B cell (primary cell): Measurements from ENCODE around the gene F8. TPM values are rescaled to one million over a fixed set of nuclear protein-coding genes. Genes with fewer than 3 reads are reported as not detected.

ENCODE experiments used
- ATAC-seq: fragments of 200-7000 bp; cut with Tn5 transposase; one replicate; pipeline ENCODE4 v1.10.0; 2021; ENCODE audit warnings: low read depth, mild to moderate bottlenecking, moderate number of reproducible peaks, moderate library complexity
- CTCF ChIA-PET: fragments of 350-600 bp; sonication (Branson Sonifier 250); formaldehyde crosslinking; loops from one replicate; lab custom pipeline; 2021; ENCODE audit warnings: antibody characterized with exemption, inconsistent platforms; lab: Charles Lee
- POLR2A ChIA-PET: fragments of 350-600 bp; sonication (Branson Sonifier 250); formaldehyde crosslinking; loops from one replicate; lab custom pipeline; 2021; ENCODE audit warnings: antibody characterized with exemption; lab: Charles Lee
- DNase-seq: peaks from one replicate; pipeline ENCODE4 v3.0.0; 2013
- H2AFZ ChIP-seq: 2 replicates; pipeline ENCODE4 v1.6.1; 2012; ENCODE audit warnings: mild to moderate bottlenecking, low read depth, low read length; ENCODE audit not compliant: insufficient read depth, poor library complexity, severe bottlenecking
- H3K27ac ChIP-seq, 2 donors: 1 replicate in 1 of 2; 2 replicates in 1 of 2; pipeline ENCODE4 v1.5.1; 2012 to 2013; ENCODE audit warnings: low read length in 2 of 2, mild to moderate bottlenecking in 2 of 2, moderate library complexity in 1 of 2
- H3K27me3 ChIP-seq, 4 experiments: fragments of 200-600 bp in 1 of 4; sonication (generic) in 1 of 4; replicated peaks in 1 of 4; 1 replicate in 2 of 4; 2 replicates in 2 of 4; pipeline versions ENCODE4 v1.6.1 to v1.7.0; 2013 to 2016; ENCODE audit warnings: low read length in 3 of 4, mild to moderate bottlenecking in 2 of 4, mixed read lengths in 1 of 4, moderate library complexity in 1 of 4; ENCODE audit not compliant: insufficient read depth in 4 of 4, control insufficient read depth in 3 of 4; ENCODE audit errors: control extremely low read depth in 1 of 4
- H3K36me3 ChIP-seq, 2 experiments: replicated peaks in 1 of 2; 1 replicate in 1 of 2; 2 replicates in 1 of 2; pipeline versions ENCODE4 v1.6.1 to v1.7.1; 2013; ENCODE audit warnings: low read length in 1 of 2; ENCODE audit not compliant: insufficient read depth in 2 of 2, control insufficient read depth in 1 of 2; ENCODE audit errors: control extremely low read depth in 1 of 2, extremely low read depth in 1 of 2
- H3K4me1 ChIP-seq, 2 donors: fragments of 200-600 bp in 1 of 2; sonication (generic) in 1 of 2; 1 replicate in 1 of 2; 2 replicates in 1 of 2; pipeline versions ENCODE4 v1.5.1 to v1.6.1; 2013 to 2017; ENCODE audit warnings: low read length in 2 of 2; ENCODE audit not compliant: control insufficient read depth in 2 of 2, insufficient read depth in 2 of 2
- H3K4me2 ChIP-seq: replicated peaks from 2 replicates; pipeline ENCODE3; 2012; ENCODE audit warnings: mild to moderate bottlenecking, low read depth, low read length; ENCODE audit not compliant: poor library complexity, severe bottlenecking
- H3K4me3 ChIP-seq, 5 experiments: fragments of 200-600 bp in 1 of 5; sonication (generic) in 1 of 5; 1 replicate in 3 of 5; 2 replicates in 2 of 5; pipeline versions ENCODE4 v1.5.1 to v1.7.0; 2011 to 2016; ENCODE audit warnings: low read length in 4 of 5, mild to moderate bottlenecking in 4 of 5, low read depth in 2 of 5, control low read depth in 1 of 5, moderate library complexity in 1 of 5; ENCODE audit not compliant: insufficient read depth in 1 of 5; ENCODE audit errors: control extremely low read depth in 1 of 5, extremely low read depth in 1 of 5
- H3K79me2 ChIP-seq: fragments of 200-600 bp; sonication (generic); one replicate; pipeline ENCODE4 v1.6.0; 2016; ENCODE audit warnings: low read length; ENCODE audit not compliant: control insufficient read depth, insufficient read depth
- H3K9ac ChIP-seq: fragments of 200-600 bp; sonication (generic); 2 replicates; pipeline ENCODE4 v1.6.1; 2017; ENCODE audit warnings: mild to moderate bottlenecking, low read length, moderate library complexity
- H3K9me3 ChIP-seq, 3 donors: one replicate each; pipeline versions ENCODE4 v1.6.1 to v1.7.1; 2013; ENCODE audit warnings: low read length in 2 of 3; ENCODE audit not compliant: control insufficient read depth in 2 of 3, insufficient read depth in 1 of 3; ENCODE audit errors: control extremely low read depth in 1 of 3
- H4K20me1 ChIP-seq: 2 replicates; pipeline ENCODE4 v1.6.0; 2012; ENCODE audit warnings: mild to moderate bottlenecking, low read length; ENCODE audit not compliant: insufficient read depth, control insufficient read depth, poor library complexity, severe bottlenecking
- H3K27ac Mint-ChIP-seq: one replicate; pipeline ENCODE4 v1.8.0; 2021; ENCODE audit warnings: mixed read lengths
- H3K27me3 Mint-ChIP-seq: one replicate; pipeline ENCODE4 v1.8.0; 2021; ENCODE audit warnings: mixed read lengths
- H3K4me1 Mint-ChIP-seq: one replicate; pipeline ENCODE4 v1.8.0; 2021; ENCODE audit warnings: mixed read lengths
- H3K4me3 Mint-ChIP-seq: one replicate; pipeline ENCODE4 v1.8.0; 2021; ENCODE audit warnings: mixed read lengths
- H3K9me3 Mint-ChIP-seq: one replicate; pipeline ENCODE4 v1.8.0; 2022; ENCODE audit warnings: mixed read lengths; ENCODE audit not compliant: insufficient read depth
- CTCF ChIP-seq: fragments of 200-600 bp; IDR thresholded peaks from one replicate; pipeline ENCODE4 v1.8.0; 2022; ENCODE audit warnings: antibody characterized with exemption, mild to moderate bottlenecking
- EZH2 ChIP-seq: IDR thresholded peaks from 2 replicates; pipeline ENCODE4 v1.6.1; 2012; ENCODE audit warnings: borderline replicate concordance, low read depth, mild to moderate bottlenecking, moderate library complexity, low read length; ENCODE audit not compliant: insufficient read depth, poor library complexity, severe bottlenecking
- whole genome bisulfite sequencing: methylation state at CpG from one replicate; pipeline ENCODE4 v1.1.5; 2013; ENCODE audit warnings: missing lambda C conversion rate; ENCODE audit not compliant: insufficient coverage; 5-methylcytosine and 5-hydroxymethylcytosine counted together
- intact Hi-C: fragments of 100-400 bp; cut with micrococcal nuclease; formaldehyde crosslinking; loops from one replicate; pipeline ENCODE4 v1.10.0; 2022
- polyA plus RNA-seq: library from polyadenylated mRNA; depleted of rRNA; stranded (reverse); fragments of >200 nt; gene quantifications from 2 replicates; pipeline ENCODE4 v1.2.3, GENCODE V29; 2012
- total RNA-seq, 2 donors: library from RNA; stranded (reverse); fragments of 120-200 nt in 1 of 2; gene quantifications; 1 replicate in 1 of 2; 2 replicates in 1 of 2; pipeline versions ENCODE4 v1.2.3 to v1.2.4, GENCODE V29; 2013 to 2022

Gene F8
- total and polyA plus RNA-seq, 2 donors (not counting 1 experiment from before 2014, with no cell fraction given): 0.86 to 1.4 TPM

DNA sequence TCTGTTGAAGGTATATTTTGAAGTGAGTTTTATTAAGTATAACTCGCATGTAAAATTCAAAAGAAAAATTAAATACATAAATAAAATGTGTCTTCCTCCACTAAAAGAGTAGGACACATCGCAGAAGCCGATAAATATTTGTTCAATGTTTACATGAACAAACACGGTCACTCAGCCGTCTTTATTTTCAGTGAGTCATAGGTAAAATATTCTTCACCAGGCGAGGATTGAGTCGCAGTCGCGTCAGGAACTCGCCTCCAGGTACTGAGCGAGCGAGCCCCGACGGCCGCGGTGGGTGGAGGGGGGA, 3.9 kb upstream of the F8 start:
- no peaks in the 10 kb centered on the region for H3K9me3 Mint-ChIP-seq
- TF ChIP-seq EZH2 (no peak), CTCF (no peak)
- intact Hi-C loops: loop anchor here (1.0 to 10.0 kb wide), 4 partner anchors 46 to 238 kb away; partner anchors contain the start of genes MPP1, RAB39B and VBP1
- H3K4me3 ChIP-seq: peak overlapping the region; percentile 11 to 58 (median 42)
- no peaks in the 10 kb centered on the region for H3K27me3 ChIP-seq
- H3K79me2 ChIP-seq: peaks cover 30% of the 10 kb centered on the region
- no peaks in the 10 kb centered on the region for H3K9me3 ChIP-seq
- peak overlapping the region; percentile 62 to 94 for H3K27ac ChIP-seq
- CTCF ChIA-PET: interaction anchor here (0.5 to 1.3 kb wide), 6 partner anchors 31 to 46 kb away, joined by 3 to 6 read pairs (median 4); no protein-coding TSS in a partner anchor
- H3K27me3 Mint-ChIP-seq: no peaks in the 10 kb centered on the region
- H2AFZ ChIP-seq: peak overlapping the region; percentile 51
- H3K4me1 ChIP-seq: peaks cover 4 to 8% of the 10 kb centered on the region in 2 donors
- no peaks in the 10 kb centered on the region for H4K20me1 ChIP-seq
- H3K27ac Mint-ChIP-seq: peak overlapping the region; percentile 92
- no peaks in the 10 kb centered on the region for H3K36me3 ChIP-seq
- 0% methylated on average over 6 of the region's 16 CpGs for WGBS
- DNase-seq (no peak), ATAC-seq (no peak)
- POLR2A ChIA-PET: interaction anchor here (1.0 to 1.4 kb wide), 2 partner anchors 44 to 49 kb away, joined by 3 to 7 read pairs; partner anchors contain the start of genes BRCC3, CMC4 and MTCP1
- peak overlapping the region; percentile 62 for H3K4me2 ChIP-seq
- H3K4me1 Mint-ChIP-seq: peaks cover 22% of the 10 kb centered on the region
- H3K9ac ChIP-seq: peak overlapping the region; percentile 63
- peak overlapping the region; percentile 84 for H3K4me3 Mint-ChIP-seq

- Histone ChIP-seq H3K9me3 (no peaks in the 10 kb centered on the region), H3K36me3 (no peaks in the 10 kb centered on the region), H3K4me3 (no peak overlapping the region), H3K4me2 (no peak overlapping the region), H3K27me3 (no peaks in the 10 kb centered on the region), H3K9ac (no peak overlapping the region), H3K4me1 (peaks cover 4 to 8% of the 10 kb centered on the region in 2 donors), H3K79me2 (peaks cover 19% of the 10 kb centered on the region), H2AFZ (no peak overlapping the region), H4K20me1 (no peaks in the 10 kb centered on the region), H3K27ac (no peak overlapping the region)
- CTCF ChIA-PET: interaction anchor here (1.6 kb wide), 1 partner anchor 34 kb away, joined by 3 read pairs; no protein-coding TSS in a partner anchor
- no CpG with 5 or more reads among the region's 6 CpGs for WGBS
- intact Hi-C loops: loop anchor here (10.0 kb wide), 1 partner anchor 219 kb away; the partner anchor contains the start of gene MPP1
- POLR2A ChIA-PET: no interaction called here
- peaks cover 17% of the 10 kb centered on the region for H3K4me1 Mint-ChIP-seq
- ATAC-seq (no peak), DNase-seq (no peak)
- H3K27ac Mint-ChIP-seq: peak overlapping the region; percentile 60
- no peaks in the 10 kb centered on the region for H3K27me3 Mint-ChIP-seq
- TF ChIP-seq CTCF: no peak
- TF ChIP-seq EZH2: no peak
- H3K9me3 Mint-ChIP-seq: no peaks in the 10 kb centered on the region
- H3K4me3 Mint-ChIP-seq: no peak overlapping the region
Measured at GRCh38 chrX:155023907-155024833, 1.6 kb upstream of the F8 start.
